ENCODE data around the gene RAB3IP.

The RAB3IP gene, protein sequence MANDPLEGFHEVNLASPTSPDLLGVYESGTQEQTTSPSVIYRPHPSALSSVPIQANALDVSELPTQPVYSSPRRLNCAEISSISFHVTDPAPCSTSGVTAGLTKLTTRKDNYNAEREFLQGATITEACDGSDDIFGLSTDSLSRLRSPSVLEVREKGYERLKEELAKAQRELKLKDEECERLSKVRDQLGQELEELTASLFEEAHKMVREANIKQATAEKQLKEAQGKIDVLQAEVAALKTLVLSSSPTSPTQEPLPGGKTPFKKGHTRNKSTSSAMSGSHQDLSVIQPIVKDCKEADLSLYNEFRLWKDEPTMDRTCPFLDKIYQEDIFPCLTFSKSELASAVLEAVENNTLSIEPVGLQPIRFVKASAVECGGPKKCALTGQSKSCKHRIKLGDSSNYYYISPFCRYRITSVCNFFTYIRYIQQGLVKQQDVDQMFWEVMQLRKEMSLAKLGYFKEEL

DNA sequence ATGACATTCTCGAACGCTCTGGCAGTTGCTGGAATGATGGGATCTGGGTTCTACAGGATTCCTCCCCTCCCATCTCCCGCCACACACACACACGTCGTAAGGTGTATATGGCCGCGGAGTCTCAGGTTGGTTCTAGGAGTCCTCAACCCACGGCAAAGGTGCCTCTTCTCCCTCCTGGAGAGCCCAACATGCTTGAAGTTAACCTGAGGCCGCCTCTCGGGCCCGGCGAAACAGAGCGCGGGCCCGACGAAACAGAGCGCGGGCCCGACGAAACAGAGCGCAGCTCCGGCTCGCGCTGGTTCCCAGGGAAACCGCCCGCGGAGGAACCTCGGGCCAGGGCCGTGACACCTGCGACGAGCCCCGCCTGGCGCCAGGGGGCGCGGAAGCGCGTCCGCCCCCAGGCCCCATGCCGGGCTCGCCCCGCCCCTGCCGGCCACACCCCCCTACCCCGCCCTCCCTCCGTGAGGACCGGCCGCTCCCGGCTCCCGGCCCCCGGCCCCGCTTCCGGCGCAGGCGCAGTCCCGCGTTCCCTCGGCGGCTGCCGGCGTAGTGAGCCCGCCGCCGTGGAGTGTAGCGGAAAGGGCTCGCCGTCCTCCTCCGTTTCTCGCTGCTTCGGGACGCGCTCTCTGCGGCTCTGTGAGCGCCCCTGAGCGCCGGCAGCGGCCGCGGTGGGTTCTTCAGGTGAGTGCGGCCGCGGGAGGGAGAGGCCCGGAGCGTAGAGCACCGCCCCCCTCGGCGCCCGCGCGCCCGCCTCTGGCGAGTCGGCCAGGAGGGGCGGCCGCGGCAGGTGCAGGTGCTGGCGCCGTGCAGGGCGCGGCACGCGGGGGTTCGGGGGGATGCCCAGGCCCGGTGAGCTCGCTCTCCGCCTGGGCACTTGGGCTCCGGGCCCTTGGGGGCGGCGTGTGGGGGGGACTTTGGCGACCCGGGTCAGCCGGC, at the start of gene RAB3IP:
Gene RAB3IP (plus strand): TSS at position 510 of the 936 bp plus-strand sequence. CDS start 16,549 bp downstream, outside the sequence.
- DNase-seq, result peak; percentile 77

DNA sequence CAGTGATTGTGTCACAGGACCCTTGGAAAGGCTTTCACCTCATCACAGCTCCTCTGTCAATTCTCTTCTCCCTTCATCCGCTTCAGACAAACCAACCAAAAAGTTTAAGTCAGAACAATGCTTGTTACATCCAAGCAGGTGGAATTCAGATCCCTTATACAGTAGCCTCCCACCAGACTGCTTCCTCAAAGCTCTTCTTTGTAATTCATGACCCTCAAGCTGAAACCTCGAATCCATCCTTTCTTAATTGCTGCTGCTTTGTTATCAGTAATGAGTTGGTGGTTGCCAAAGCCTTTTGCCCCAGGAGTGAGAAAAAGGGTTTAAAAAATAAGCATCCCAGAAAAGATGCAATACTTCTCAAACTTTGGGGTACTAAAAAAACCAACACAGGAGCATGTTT, 49.0 kb upstream of the RAB3IP start:
- DNase-seq, result no peak

DNA sequence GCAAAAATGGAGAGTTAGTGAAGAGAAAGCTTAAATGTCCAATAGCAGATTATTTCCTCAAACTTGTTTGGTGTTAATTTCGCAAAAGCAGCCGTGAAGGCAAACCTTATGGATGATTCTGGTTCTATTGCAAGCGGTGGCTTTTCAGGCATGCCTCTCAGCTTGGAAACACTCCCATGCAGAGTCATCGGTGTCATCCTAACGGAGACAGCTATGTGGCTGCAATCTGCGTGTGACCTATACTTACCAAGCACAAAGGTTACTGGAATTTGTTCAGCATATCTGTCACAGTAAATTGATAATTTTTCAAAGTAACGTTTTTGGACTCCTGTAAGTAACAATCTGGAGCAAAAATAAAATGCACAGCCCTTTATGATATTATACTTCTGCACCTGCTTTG, 44.5 kb upstream of the RAB3IP start:
- no peak for DNase-seq

DNA sequence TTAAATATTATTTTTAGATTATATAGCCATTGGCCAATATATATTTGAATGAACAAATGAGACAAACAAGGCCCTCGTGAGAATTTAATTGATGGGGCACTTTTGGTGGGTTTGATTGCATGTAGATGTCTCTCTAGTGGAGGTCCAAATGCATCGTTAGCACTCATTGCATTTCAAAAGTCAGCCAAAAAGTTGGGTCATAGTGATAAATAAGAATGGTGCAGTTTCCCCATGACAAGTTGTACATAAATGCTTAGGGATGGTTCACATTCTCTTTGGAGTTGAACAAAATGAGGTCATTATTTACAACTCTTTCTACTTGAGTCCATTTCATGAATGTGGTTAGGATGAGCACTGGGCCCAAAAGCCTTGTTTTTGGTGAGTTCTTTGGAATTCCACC, 40.6 kb upstream of the RAB3IP start:
- no peak for DNase-seq

DNA sequence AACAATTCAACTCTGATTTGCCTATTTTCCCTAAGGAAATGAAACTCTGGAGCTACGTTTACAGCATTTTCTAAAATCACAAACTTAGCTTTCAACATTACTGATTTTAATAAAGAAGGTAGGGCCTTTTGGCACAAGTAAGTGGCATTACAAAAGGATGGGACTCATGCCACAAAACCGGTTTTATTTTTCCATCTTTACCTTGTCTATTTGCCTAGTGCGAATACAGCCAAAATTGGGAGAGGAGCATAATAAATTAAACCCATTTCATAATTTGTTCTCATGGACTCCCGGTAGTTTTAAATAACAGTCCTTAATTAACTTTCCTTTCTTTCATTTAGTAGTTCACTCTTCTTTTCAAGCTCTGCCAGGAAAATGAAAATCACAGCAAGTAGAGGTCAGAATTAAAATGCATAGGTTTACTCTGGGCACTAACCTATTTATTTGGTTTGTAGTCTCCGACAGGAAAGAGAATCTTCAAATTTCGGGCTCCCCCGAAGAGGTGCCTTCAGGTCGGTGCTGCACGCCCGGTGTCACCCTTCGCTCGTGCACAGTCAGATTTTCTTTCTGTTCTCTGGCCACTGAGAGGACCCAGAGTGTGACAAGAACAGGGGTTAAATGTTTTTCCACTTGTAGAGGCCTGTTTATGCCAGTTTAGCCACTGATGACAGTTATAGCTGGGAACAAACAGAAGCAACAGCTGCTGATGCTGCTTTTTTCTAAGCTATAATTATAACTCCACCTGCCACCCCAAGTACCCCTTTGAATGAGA, 39.7 kb upstream of the RAB3IP start, which contains the start of gene BEST3:
Gene BEST3 (minus strand): TSS at position 535 of the 772 bp plus-strand sequence. CDS start 1,505 bp downstream, outside the sequence.
- no peak for DNase-seq

DNA sequence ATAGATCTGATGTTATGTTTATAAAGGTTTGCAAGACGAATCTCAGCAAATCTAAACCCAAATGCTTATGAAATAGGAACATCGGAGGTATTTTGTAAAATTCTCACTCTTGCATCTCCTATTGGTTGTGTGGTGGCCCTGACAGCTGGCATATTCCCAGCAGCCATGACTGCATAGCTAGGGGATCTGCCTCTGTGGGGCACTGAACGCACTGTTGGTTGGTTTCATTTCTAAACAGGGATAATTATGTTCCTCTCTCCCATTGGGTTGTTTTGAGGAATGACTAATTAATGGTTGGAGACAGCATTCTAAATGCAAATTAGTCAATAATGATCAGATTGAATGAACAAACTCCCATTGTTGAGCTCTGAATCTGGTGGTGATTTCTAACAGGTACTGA, 36.8 kb upstream of the RAB3IP start:
- no peak for DNase-seq

DNA sequence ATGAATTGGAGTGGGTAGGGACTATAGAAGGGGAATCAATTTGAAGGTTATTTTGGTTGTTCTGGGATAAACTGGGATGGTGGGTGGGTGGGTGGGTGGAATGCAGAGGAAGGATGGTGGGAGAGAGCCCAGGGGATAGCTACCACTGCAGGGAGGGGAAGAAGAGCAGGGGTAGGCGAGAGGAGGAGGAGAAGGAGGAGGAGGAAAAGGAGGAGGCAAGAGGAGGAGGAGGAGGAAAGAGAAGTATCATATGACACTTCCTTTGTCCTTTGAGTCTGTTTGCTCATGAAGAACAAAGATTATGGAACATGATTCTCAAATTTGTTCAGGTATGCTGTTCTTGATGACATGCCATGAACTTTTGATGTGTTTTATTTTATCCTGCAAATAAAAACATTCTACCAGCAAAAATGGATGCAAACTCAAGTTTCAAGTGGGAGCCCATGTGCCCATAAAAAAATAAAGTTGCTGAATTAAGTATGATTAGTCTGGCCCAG, 35.5 kb upstream of the RAB3IP start:
- DNase-seq, result no peak

DNA sequence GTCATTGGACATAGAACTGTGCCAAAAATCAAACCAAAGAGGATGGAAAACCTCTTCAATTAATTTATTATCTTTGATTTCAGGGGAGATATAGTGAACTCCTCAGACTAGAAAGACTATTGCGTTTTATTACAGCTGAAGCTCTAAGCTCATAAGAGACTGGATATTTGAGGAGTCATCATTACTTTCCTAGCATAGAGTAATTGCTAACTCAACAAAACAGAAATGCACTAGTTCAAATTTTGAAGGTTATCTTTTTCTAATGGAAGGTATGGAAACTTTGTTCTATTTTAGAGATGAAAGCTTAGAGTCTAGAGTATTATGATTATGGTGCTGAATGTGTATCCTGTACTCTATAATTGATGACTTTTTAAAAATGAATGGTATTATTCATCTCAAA, 34.3 kb upstream of the RAB3IP start:
- DNase-seq, result no peak

DNA sequence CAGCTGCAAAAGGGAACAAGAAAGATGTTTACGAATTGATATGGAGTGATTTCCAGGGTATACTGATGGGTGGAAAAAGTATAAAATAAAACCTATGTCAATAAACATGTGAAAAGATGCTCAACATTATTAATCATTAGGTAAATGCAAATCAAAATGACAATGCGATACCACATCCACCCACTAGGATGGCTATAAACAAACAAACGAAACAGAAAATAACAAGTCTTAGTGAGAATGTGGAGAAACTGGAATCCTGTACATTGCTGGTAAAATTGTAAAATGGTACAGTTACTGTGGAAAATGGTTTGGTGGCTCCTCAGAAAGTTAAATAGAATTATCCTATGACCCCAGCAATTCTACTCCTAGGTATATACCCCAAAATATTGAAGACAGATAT, 30.0 kb upstream of the RAB3IP start:
- no peak for DNase-seq

DNA sequence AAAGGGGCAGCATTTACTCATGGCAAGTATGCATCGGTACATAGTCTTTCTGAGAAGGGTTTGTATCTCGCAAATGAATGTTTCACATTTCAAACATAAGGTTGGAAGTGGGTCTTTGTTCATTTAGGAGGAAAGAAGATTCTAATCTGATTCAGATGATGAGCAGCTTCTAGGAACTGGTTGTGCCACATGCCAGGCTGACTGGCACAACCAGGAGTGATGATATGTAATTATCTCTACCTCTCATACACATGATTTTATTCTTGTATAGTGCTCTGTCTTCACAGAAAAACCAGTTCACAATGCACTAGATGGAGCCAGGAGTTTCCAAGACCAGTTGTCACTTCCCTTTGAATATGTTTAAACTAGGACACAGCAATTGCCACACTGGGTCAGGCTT, 25.8 kb upstream of the RAB3IP start:
- DNase-seq, result no peak

DNA sequence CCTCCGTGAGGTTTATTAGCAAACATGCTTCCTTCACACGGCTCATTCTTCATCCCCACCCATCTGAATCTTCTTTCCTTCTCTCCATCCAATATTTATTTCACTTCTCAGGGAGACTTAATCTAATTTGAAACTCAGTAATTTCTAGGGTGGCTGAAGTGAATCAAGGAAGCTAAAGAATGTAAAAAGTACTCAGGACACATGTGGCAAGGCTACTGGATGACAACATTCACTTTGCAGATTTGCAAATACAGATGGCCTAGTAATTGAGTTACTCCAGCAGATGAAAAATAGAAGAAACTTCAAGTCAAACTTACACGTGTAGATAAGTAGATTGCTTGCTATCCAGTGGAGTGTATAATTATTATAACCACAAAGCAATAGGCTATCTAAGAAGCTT, 24.1 kb upstream of the RAB3IP start:
- DNase-seq, result no peak

DNA sequence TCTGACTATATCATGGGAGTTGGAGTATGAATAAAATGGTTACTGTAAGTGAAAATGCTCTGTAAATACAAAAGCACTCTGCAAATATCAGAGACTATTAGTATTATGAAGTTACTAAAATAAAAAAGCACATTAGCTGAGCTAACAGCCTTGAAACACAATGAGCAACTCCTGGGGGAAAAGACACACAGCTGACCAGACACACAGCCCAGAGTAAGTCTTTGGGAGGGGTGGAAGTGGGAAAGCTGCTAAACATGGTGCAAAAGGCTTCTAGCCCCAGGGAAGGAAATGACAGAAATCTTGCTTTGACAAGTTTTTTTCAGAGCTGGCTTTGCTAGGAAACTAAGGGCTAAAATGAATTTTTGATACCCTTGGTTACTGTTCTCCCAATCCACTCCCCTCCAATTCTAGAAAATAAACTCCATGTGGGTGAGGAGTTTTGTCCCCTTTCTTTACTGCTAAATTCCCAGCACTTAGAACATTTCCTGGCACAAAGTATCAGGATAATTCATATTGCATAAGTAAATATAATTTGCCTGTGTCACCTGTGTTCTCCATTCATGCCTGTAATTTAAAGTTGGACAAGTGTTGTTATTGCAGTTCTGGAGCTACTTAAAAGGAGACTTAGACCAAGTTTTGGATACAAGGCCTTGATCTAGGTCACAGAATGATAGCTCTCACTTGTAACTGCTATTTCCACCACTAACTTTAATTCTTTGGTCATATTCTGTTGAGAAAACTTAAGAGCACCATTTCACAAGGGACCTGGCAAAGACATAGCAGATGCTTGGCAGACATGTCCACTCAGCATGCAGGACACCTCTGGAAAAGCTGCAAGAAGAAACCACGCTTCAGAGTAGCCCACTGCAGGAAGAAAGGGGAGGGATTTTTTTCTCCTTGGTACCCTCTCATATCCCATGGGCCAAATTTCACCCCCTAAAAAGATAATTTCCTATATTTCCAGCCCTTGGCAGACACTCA, 19.0 kb upstream of the RAB3IP start:
- DNase-seq, result no peak

DNA sequence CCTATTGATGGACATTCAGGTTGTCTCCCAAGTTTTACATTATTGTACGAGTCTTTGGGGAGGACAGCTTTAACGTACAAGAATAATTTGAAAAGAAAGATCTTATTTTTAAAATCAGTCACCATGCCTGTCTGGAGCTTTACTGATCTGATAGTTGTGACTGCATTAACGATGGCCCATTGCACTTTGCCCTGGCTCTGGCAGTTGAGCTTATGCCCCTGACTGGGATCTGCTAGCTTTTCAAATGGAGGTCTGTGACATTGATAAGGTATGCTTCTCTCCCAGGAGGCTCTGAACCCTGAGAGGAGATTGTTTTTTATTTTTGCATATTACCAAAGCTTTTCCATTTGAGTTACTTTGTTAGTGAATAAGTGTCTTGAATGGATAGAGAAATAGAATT, 17.9 kb upstream of the RAB3IP start:
- no peak for DNase-seq

DNA sequence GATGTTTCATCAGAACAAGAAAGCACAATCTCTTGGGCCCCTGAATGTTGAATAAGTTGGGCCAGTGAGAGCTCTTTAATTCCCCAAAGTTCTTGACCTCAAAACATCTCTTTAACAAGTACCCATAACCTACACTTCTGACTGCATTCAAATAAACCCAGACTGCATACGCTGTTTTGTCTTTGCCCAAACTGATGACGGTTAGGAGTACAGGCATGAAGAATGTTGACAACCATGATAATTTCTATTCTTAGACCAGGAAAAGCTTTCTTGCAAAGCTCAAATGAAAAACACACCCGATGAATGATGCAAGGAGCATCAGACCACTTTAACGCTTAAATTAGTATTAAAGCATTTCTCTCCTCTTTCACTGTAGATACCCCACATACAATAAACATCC, 11.7 kb upstream of the RAB3IP start:
- no peak for DNase-seq

DNA sequence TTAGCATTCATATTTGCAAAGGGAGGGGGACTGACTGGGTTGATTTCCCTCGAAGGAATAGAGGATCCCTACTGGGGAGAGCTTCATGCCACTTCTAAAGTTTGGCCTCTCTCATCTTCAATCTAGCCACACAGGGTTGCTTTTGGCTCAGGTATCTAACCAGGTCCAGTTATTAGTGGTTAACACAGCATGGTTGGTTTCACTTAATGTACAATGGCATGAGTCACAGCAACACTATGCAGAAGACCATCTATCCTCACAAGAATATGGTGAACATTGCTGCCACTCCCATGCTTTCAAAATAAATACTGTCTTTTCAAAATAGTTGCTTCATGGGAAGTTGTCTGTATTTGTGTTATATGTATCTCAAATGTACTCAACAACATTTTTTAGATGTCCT, 6.6 kb upstream of the RAB3IP start:
- DNase-seq, result no peak

DNA sequence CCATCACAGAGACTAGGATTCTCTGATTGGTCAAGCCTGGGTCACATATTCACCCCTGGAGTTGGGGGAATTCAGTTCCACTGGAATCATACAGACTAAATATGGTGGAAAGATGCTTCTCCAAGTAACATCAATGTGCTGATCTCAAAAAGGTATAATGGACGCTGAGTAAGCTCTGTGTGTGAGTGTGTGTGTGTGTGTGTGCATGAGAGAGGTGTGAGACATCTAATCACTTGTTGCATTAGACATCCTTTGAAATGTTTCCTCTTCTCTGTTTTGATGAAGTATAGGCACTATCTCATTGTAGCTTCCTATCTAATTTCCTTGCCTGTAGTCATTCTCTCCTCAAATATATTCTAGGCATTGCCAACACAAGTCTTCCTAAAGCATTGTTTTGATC, 5.0 kb upstream of the RAB3IP start:
- DNase-seq, result no peak

DNA sequence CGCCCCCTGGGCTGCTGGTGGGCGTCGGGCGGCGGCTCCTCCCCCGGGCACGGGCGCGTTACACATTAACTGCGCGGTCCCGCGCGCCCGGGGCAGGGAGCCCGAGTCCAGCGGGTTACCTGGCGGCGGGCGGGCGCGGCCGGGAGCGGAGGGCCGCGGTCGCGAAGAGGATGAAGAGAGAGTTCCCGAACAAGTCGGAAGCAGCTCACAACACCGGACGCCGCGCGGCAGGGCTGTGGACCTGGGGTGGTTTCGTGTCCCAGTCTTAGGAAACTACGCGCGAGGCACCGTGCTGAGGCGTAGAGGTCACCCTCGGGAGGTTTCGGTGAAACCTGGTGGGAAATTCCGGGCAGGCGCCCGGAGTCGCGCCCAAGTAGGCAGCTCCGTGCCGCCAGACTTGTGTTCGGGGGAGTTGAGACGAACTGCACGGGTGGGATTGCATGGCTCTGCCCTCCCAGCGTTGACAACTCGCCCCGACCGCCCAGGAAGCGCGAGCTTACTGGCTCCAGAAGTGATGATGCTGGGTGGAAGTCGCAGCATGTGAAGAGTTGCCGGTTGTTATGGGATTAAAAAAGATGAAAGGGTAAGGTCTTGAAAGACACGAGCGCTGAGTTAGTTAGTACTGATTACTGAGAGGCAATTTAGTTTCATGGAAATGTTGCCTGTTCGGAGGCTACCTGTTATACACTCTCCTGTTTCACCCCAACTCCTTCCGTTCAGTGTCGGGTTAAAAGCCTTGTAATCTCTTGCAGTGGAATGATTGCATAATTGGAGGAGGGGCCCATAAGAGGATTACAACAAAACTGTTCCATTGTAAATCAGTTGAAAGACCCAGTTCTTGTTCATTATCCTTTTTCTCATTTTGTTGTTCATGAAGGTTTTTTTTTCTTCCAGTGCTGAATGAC, 879 bp downstream of the RAB3IP start:
- DNase-seq, result peak; percentile 65

DNA sequence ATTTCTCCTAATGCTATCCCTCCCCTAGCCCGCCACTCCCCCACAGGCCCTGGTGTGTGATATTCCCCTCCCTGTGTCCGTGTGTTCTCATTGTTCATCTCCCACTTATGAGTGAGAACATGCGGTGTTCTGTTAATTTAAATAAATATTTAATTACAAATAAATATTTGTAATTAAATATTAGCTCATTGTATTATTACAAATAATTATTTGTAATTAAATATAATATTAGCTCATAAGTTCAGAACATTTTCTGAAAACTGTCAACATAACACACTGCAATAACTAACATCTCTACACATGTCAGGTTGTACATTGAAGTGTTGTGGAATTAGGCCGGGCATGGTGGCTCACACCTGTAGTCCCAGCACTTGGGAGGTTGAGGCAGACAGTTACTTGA, 5.4 kb downstream of the RAB3IP start:
- DNase-seq, result no peak

DNA sequence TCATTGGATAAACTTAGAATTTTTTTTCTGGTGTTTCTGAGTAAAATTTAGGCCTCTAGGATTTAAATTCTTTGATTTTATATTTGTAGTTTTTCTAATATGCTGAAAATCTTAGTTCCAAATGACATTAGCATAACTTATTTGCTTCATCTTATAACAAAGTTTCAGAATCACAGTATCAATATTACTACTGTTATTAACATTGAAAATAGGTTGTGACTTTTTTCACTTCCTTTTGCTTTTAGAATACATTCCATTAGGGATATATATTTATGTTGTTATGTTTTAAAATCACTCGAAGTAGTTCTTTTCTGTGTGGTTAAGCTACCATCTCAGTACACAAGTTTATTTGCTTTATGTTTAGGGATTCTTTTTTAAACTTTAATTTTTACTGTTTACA, 12.8 kb downstream of the RAB3IP start:
- no peak for DNase-seq

DNA sequence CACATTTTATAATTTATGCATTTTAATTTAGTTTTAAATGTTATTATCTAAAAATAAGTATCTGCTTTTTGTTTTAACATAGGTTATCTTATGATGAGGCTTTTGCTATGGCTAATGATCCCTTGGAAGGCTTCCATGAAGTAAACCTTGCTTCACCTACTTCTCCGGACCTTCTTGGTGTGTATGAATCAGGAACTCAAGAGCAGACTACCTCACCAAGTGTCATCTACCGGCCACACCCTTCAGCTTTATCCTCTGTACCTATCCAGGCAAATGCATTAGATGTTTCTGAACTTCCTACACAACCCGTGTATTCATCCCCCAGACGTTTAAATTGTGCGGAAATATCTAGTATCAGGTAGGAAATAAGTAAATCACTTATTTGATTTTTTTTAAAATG, 16.6 kb downstream of the RAB3IP start:
- DNase-seq, result no peak
